RWPE2 (cell line): ENCODE results near the gene ASIC2.

Experiments
- ATAC-seq: fragments of 200-7000 bp; cut with Tn5 transposase; 3 replicates; pipeline ENCODE4 v1.9.1; 2021; ENCODE audit warnings: low read depth
- DNase-seq: peaks from one replicate; pipeline ENCODE4 v3.0.0-alpha.2; 2020; ENCODE audit warnings: low spot score
- H3K27ac ChIP-seq: fragments of 450-650 bp; 2 replicates; pipeline ENCODE4 v1.5.1; 2017; ENCODE audit warnings: mild to moderate bottlenecking; ENCODE audit not compliant: poor library complexity, severe bottlenecking
- H3K27me3 ChIP-seq: fragments of 250-450 bp; sonication (Bioruptor Pico); 2 replicates; pipeline ENCODE4 v1.5.1; 2021; ENCODE audit warnings: mild to moderate bottlenecking, moderate library complexity; ENCODE audit not compliant: insufficient read depth, poor library complexity, severe bottlenecking
- H3K36me3 ChIP-seq: fragments of 250-450 bp; sonication (Bioruptor Pico); 2 replicates; pipeline ENCODE4 v1.5.1; 2020; ENCODE audit warnings: low read depth, mild to moderate bottlenecking, moderate library complexity
- H3K4me1 ChIP-seq: fragments of 250-450 bp; sonication (Bioruptor Pico); 2 replicates; pipeline ENCODE4 v1.5.1; 2021; ENCODE audit warnings: mild to moderate bottlenecking, moderate library complexity; ENCODE audit not compliant: insufficient read depth, poor library complexity, severe bottlenecking
- H3K4me3 ChIP-seq: fragments of 250-450 bp; sonication (Bioruptor Pico); 2 replicates; pipeline ENCODE4 v1.5.1; 2021; ENCODE audit warnings: mild to moderate bottlenecking, moderate library complexity; ENCODE audit not compliant: severe bottlenecking
- H3K9me3 ChIP-seq: fragments of 250-450 bp; sonication (Bioruptor Pico); 2 replicates; pipeline ENCODE4 v1.5.1; 2021; ENCODE audit warnings: mild to moderate bottlenecking, moderate library complexity; ENCODE audit not compliant: severe bottlenecking
- CTCF ChIP-seq: fragments of 450-650 bp; IDR thresholded peaks from one replicate; pipeline ENCODE4 v1.5.1; 2017; ENCODE audit warnings: mild to moderate bottlenecking, moderate library complexity; ENCODE audit not compliant: poor library complexity, severe bottlenecking

The ASIC2 gene

GRCh38 chr17:33262266-33263123, 30.6 kb downstream of the ASIC2 start:
- ATAC-seq (no peak), DNase-seq (no peak)
- TF ChIP-seq CTCF = no peak
- Histone ChIP-seq H3K4me1 (peaks cover 8% of the 10 kb centered on the region), H3K27ac (no peak overlapping the region), H3K27me3 (no peaks in the 10 kb centered on the region), H3K36me3 (no peaks in the 10 kb centered on the region), H3K4me3 (no peak overlapping the region), H3K9me3 (no peaks in the 10 kb centered on the region)

GRCh38 chr17:33261820-33262219, 31.3 kb downstream of the ASIC2 start:
- no peak for DNase-seq

GRCh38 chr17:33260638-33261037, 32.5 kb downstream of the ASIC2 start:
- Histone ChIP-seq H3K4me3 (no peak overlapping the region), H3K4me1 (no peaks in the 10 kb centered on the region), H3K9me3 (no peaks in the 10 kb centered on the region), H3K27ac (no peak overlapping the region), H3K27me3 (no peaks in the 10 kb centered on the region), H3K36me3 (no peaks in the 10 kb centered on the region)
- ATAC-seq = no peak
- no peak for TF ChIP-seq CTCF
- no peak for DNase-seq

More at GRCh38 chr17:33261820-33262219, 31.3 kb downstream of the ASIC2 start:
- Histone ChIP-seq H3K4me3 (no peak overlapping the region), H3K4me1 (peaks cover 3% of the 10 kb centered on the region), H3K36me3 (no peaks in the 10 kb centered on the region), H3K27ac (no peak overlapping the region), H3K9me3 (no peaks in the 10 kb centered on the region), H3K27me3 (no peaks in the 10 kb centered on the region)
- TF ChIP-seq CTCF = no peak
- ATAC-seq = no peak

GRCh38 chr17:33258296-33258695, 34.8 kb downstream of the ASIC2 start:
- no peak overlapping the region for H3K4me3 ChIP-seq
- no peaks in the 10 kb centered on the region for H3K27me3 ChIP-seq
- TF ChIP-seq CTCF = no peak
- H3K36me3 ChIP-seq = no peaks in the 10 kb centered on the region
- H3K4me1 ChIP-seq = no peaks in the 10 kb centered on the region
- DNase-seq = no peak
- H3K27ac ChIP-seq = no peak overlapping the region
- H3K9me3 ChIP-seq = no peaks in the 10 kb centered on the region
- ATAC-seq = no peak

- DNase-seq = no peak
- H3K9me3 ChIP-seq = no peaks in the 10 kb centered on the region
Observed at GRCh38 chr17:33245183-33245582, 47.9 kb downstream of the ASIC2 start.

More at GRCh38 chr17:33245183-33245582, 47.9 kb downstream of the ASIC2 start:
- no peak overlapping the region for H3K4me3 ChIP-seq
- no peak overlapping the region for H3K27ac ChIP-seq
- no peaks in the 10 kb centered on the region for H3K27me3 ChIP-seq
- ATAC-seq = no peak
- no peaks in the 10 kb centered on the region for H3K36me3 ChIP-seq
- no peak for TF ChIP-seq CTCF
- H3K4me1 ChIP-seq = peaks cover 9% of the 10 kb centered on the region
